ENCODE results near the gene SRGAP1. TPM values are rescaled to one million over a fixed set of nuclear protein-coding genes. Genes with fewer than 3 reads are reported as not detected.

The SRGAP1 gene
- total RNA-seq, 6 experiments from 2014 or later = 1.3 to 5.0 (median 3.0) TPM

DNA sequence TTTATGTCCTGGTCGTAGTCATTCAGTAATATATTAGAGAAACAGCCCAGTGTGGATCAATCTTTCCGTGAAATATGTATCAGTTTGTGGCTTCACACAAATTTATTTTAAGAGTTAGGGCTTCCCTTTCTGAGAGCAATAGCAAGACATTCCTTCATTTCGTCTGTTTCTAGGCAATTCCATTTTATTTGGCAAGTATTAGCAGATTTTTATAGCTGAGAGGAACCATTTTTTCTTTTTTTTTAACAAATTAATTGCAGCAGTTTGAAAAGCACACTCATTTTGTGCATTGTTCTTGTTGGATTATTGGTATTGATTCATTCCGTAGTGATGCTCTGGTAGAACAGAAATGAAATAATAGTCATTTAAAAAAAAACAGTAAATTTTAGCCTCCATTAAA is 132.9 kb downstream of the SRGAP1 start:
- Histone ChIP-seq H3K9me3 (no peaks in the 10 kb centered on the region), H3K27ac (no peak overlapping the region), H3K4me1 (no peaks in the 10 kb centered on the region), H3K27me3 (no peaks in the 10 kb centered on the region), H3K4me3 (no peak overlapping the region), H3K36me3 (no peaks in the 10 kb centered on the region)
- DNase-seq (no peak), ATAC-seq (no peak)
- no peak for TF ChIP-seq POLR2A (IDR thresholded peaks at IDR 0.05)
- TF ChIP-seq, protein P1, sequence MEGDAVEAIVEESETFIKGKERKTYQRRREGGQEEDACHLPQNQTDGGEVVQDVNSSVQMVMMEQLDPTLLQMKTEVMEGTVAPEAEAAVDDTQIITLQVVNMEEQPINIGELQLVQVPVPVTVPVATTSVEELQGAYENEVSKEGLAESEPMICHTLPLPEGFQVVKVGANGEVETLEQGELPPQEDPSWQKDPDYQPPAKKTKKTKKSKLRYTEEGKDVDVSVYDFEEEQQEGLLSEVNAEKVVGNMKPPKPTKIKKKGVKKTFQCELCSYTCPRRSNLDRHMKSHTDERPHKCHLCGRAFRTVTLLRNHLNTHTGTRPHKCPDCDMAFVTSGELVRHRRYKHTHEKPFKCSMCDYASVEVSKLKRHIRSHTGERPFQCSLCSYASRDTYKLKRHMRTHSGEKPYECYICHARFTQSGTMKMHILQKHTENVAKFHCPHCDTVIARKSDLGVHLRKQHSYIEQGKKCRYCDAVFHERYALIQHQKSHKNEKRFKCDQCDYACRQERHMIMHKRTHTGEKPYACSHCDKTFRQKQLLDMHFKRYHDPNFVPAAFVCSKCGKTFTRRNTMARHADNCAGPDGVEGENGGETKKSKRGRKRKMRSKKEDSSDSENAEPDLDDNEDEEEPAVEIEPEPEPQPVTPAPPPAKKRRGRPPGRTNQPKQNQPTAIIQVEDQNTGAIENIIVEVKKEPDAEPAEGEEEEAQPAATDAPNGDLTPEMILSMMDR (IDR thresholded peaks at IDR 0.05) = no peak
- intact Hi-C loops (cut with DNase I) = no loop called here
- 46% methylated on average over 4 of the region's 4 CpGs for WGBS (ENCODE audit: insufficient coverage, low coverage, low lambda C conversion rate, missing lambda C conversion rate)

DNA sequence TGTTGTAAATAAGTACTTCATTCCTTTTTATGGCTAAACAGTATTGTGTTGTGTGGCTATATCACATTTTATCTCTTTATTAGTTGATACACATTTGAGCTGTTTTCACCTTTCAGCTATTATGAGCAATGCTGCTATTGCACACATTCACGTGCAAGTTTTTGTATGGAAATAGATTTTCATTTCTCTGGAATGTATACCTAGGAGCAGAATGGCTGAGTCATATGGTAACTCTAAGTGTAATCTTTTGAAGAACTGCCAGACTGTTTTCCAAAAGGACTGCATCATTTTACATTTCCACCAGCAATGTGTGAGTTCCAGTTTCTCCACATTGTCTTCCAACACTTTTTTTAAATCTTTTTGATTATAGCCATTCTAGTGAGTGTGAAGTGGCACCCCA is 134.0 kb downstream of the SRGAP1 start:
- Histone ChIP-seq H3K4me1 (no peaks in the 10 kb centered on the region), H3K4me3 (no peak overlapping the region), H3K9me3 (no peaks in the 10 kb centered on the region), H3K36me3 (no peaks in the 10 kb centered on the region), H3K27me3 (no peaks in the 10 kb centered on the region), H3K27ac (no peak overlapping the region)
- DNase-seq (no peak), ATAC-seq (no peak)
- intact Hi-C loops (cut with DNase I) = no loop called here
- WGBS (ENCODE audit: insufficient coverage, low coverage, low lambda C conversion rate, missing lambda C conversion rate) = 82% methylated on average over 1 of the region's 1 CpG
- TF ChIP-seq POLR2A (IDR thresholded peaks at IDR 0.05) = no peak
- TF ChIP-seq, protein P1 (IDR thresholded peaks at IDR 0.05) = no peak

DNA sequence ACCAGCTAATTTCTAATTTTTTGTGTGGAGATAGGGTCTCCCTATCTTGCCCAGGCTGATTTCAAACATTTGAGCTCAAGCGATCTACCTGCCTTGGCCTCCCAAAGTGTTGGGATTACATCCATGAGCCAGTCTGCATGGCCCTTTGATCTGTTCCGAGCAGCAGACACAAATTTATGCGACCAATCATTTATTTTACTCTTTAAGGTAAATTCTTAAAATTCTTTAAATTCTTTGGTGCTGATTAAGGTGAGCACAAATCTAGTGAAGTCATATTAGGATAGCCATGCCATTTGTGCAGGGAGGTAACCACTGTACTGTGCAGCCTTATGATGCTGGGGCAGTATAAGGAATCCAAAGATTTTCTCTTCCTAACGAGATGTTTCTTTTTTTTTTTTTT is 135.7 kb downstream of the SRGAP1 start:
- no peak for ATAC-seq
- intact Hi-C loops (cut with DNase I) = no loop called here
- TF ChIP-seq, protein P1 (IDR thresholded peaks at IDR 0.05) = no peak
- TF ChIP-seq POLR2A (IDR thresholded peaks at IDR 0.05) = no peak
- Histone ChIP-seq H3K4me3 (no peak overlapping the region), H3K9me3 (no peaks in the 10 kb centered on the region), H3K36me3 (no peaks in the 10 kb centered on the region), H3K27ac (no peak overlapping the region), H3K4me1 (no peaks in the 10 kb centered on the region), H3K27me3 (no peaks in the 10 kb centered on the region)
- no peak for DNase-seq
- WGBS (ENCODE audit: insufficient coverage, low coverage, low lambda C conversion rate, missing lambda C conversion rate) = 87% methylated on average over 4 of the region's 4 CpGs

DNA sequence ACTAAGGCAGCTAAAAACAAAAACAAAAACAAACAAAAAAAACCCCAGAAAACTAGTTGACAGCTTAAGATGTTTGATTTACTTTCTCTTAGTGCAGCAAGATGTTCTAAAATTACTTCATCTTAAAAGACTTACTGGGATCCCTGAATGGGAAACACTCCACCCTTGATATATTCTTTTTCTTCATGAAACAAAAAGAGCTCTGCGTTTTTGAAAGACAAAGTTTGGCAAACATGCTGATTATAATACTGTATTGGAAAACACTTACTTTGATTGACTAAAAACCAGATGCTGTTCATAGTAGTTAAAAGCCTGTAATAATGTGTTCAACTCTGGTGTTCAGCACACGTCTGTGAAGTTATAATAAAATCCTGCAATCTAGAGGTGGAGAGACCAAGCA is 136.8 kb downstream of the SRGAP1 start:
- no peaks in the 10 kb centered on the region for H3K27me3 ChIP-seq
- no peak overlapping the region for H3K4me3 ChIP-seq
- H3K36me3 ChIP-seq = no peaks in the 10 kb centered on the region
- no peak for DNase-seq
- TF ChIP-seq, protein P1 (IDR thresholded peaks at IDR 0.05) = no peak
- TF ChIP-seq POLR2A (IDR thresholded peaks at IDR 0.05) = no peak
- H3K27ac ChIP-seq = no peak overlapping the region
- no peak for ATAC-seq
- no peaks in the 10 kb centered on the region for H3K4me1 ChIP-seq
- intact Hi-C loops (cut with DNase I) = no loop called here
- 76% methylated on average over 2 of the region's 2 CpGs for WGBS (ENCODE audit: insufficient coverage, low coverage, low lambda C conversion rate, missing lambda C conversion rate)
- no peaks in the 10 kb centered on the region for H3K9me3 ChIP-seq

Measured in right lobe of liver (tissue), 6 donors.